NCI-H748 (cell line): ENCODE results near the gene PISD.
"Not testable (repeated sequence)": the region's sequence is repeated elsewhere in the genome, so short reads cannot be mapped to it uniquely, and the experiment has no call there.

ENCODE experiments used
- DNase-seq: peaks from one replicate; lab custom pipeline; 2025; ENCODE audit not compliant: unreplicated experiment; lab: John Stamatoyannopoulos, UW

The PISD gene

GRCh38 chr22:31610611-31611010 lies 51.4 kb downstream of the PISD start:
- no peak for DNase-seq

- DNase-seq = no peak
These were observed 52.3 kb downstream of the PISD start for GRCh38 chr22:31609716-31610115.

GRCh38 chr22:31607696-31608095 lies 54.3 kb downstream of the PISD start:
- DNase-seq = no peak

- DNase-seq = no peak
These were observed 56.0 kb downstream of the PISD start for GRCh38 chr22:31605851-31606585.

GRCh38 chr22:31604746-31605705 lies 57.0 kb downstream of the PISD start:
- no peak for DNase-seq

GRCh38 chr22:31604137-31604705 lies 57.8 kb downstream of the PISD start:
- DNase-seq = no peak

- no peak for DNase-seq
These were observed 58.4 kb downstream of the PISD start for GRCh38 chr22:31603574-31603973.

- DNase-seq = no peak
These were observed 58.9 kb downstream of the PISD start for GRCh38 chr22:31603081-31603525.

- no peak for DNase-seq
These were observed 59.6 kb downstream of the PISD start for GRCh38 chr22:31602259-31602952.

GRCh38 chr22:31595271-31595670 lies 66.7 kb downstream of the PISD start:
- no peak for DNase-seq

- DNase-seq = not testable (repeated sequence)
These were observed 71.9 kb downstream of the PISD start for GRCh38 chr22:31590161-31590560.

GRCh38 chr22:31588970-31589675 lies 72.9 kb downstream of the PISD start:
- DNase-seq = no peak

GRCh38 chr22:31586137-31586920 lies 75.7 kb downstream of the PISD start:
- no peak for DNase-seq

GRCh38 chr22:31585161-31585859 lies 76.7 kb downstream of the PISD start:
- no peak for DNase-seq

- DNase-seq = no peak
These were observed 77.2 kb downstream of the PISD start for GRCh38 chr22:31584804-31585160.

GRCh38 chr22:31583861-31584485 lies 78.0 kb downstream of the PISD start:
- no peak for DNase-seq

- DNase-seq = peak; percentile 95
These were observed 82.2 kb downstream of the PISD start for GRCh38 chr22:31579835-31580242.

- DNase-seq = no peak
These were observed 83.8 kb downstream of the PISD start for GRCh38 chr22:31578171-31578570.

- DNase-seq = no peak
These were observed 84.3 kb downstream of the PISD start for GRCh38 chr22:31577711-31578110.
